Measurements from ENCODE around the gene AGR2. TPM values are rescaled to one million over a fixed set of nuclear protein-coding genes. Genes with fewer than 3 reads are reported as not detected.
"Not testable (repeated sequence)": the region's sequence is repeated elsewhere in the genome, so short reads cannot be mapped to it uniquely, and the experiment has no call there.

The AGR2 gene
- polyA plus RNA-seq, 3 donors = not detected

- Mint-ChIP-seq H3K4me3 (no peak overlapping the region), H3K36me3 (no peaks in the 10 kb centered on the region), H3K27ac (no peak overlapping the region), H3K9me3 (peaks cover 0 to 3% (median 0%) of the 10 kb centered on the region in 7 donors), H3K4me1 (peaks cover 10% of the 10 kb centered on the region), H3K27me3 (ENCODE audit: low read depth in 3 of 3) (no peaks in the 10 kb centered on the region)
- H3K27ac ChIP-seq (ENCODE audit: low read depth in 1 of 2, low read length in 2 of 2) = no peak overlapping the region
- DNase-seq = no peak
- peaks cover 0 to 7% of the 10 kb centered on the region in 2 donors for H3K4me1 ChIP-seq (ENCODE audit: control insufficient read depth in 1 of 2, insufficient read depth in 2 of 2, low read length in 2 of 2)
- no peaks in the 10 kb centered on the region for H3K79me2 ChIP-seq (ENCODE audit: insufficient read depth, low read length)
- no peak overlapping the region for H3K9ac ChIP-seq (ENCODE audit: insufficient read depth, low read length, poor library complexity, severe bottlenecking)
- WGBS (ENCODE audit: insufficient coverage) = no CpG with 5 or more reads among the region's 2 CpGs
- no peak overlapping the region for H3K4me3 ChIP-seq (replicated peaks in 1 of 3; ENCODE audit: low read depth in 2 of 3, low read length in 3 of 3)
- no peaks in the 10 kb centered on the region for H3K36me3 ChIP-seq (replicated peaks in 1 of 2; ENCODE audit: control insufficient read depth in 1 of 2, insufficient read depth in 2 of 2, low read length in 2 of 2)
- no peaks in the 10 kb centered on the region for H3K27me3 ChIP-seq (ENCODE audit: control insufficient read depth in 2 of 2, insufficient read depth in 2 of 2, low read length in 2 of 2)
- H4K20me1 ChIP-seq (ENCODE audit: insufficient read depth, low read length) = no peaks in the 10 kb centered on the region
- intact Hi-C loops (cut with micrococcal nuclease) = no loop called here
- TF ChIP-seq CTCF (IDR thresholded peaks at IDR 0.05) = no peak
- H3K4me2 ChIP-seq (replicated peaks; ENCODE audit: extremely low read depth, low read length, poor library complexity, severe bottlenecking) = no peak overlapping the region
- H2AFZ ChIP-seq (ENCODE audit: insufficient read depth, low read depth, low read length, poor library complexity, severe bottlenecking) = no peak overlapping the region
- no peaks in the 10 kb centered on the region for H3K9me3 ChIP-seq (replicated peaks in 1 of 2; ENCODE audit: control insufficient read depth in 1 of 2, insufficient read depth in 1 of 2, low read length in 2 of 2)
Measured at GRCh38 chr7:16773326-16773725, 31.5 kb downstream of the AGR2 start.

GRCh38 chr7:16770657-16771329 is 34.0 kb downstream of the AGR2 start:
- TF ChIP-seq CTCF (IDR thresholded peaks at IDR 0.05) = no peak
- no peak for DNase-seq

GRCh38 chr7:16769994-16770393 is 34.8 kb downstream of the AGR2 start:
- peaks cover 10% of the 10 kb centered on the region for H3K4me1 Mint-ChIP-seq
- H3K4me1 ChIP-seq (ENCODE audit: control insufficient read depth in 1 of 2, insufficient read depth in 2 of 2, low read length in 2 of 2); H3K27ac ChIP-seq (ENCODE audit: low read depth in 1 of 2, low read length in 2 of 2); H3K27ac Mint-ChIP-seq; H2AFZ ChIP-seq (ENCODE audit: insufficient read depth, low read depth, low read length, poor library complexity, severe bottlenecking); intact Hi-C loops (cut with micrococcal nuclease); H3K4me3 ChIP-seq (replicated peaks in 1 of 3; ENCODE audit: low read depth in 2 of 3, low read length in 3 of 3); H3K27me3 ChIP-seq (ENCODE audit: control insufficient read depth in 2 of 2, insufficient read depth in 2 of 2, low read length in 2 of 2); H4K20me1 ChIP-seq (ENCODE audit: insufficient read depth, low read length); H3K27me3 Mint-ChIP-seq (ENCODE audit: low read depth in 3 of 3); H3K9me3 ChIP-seq (replicated peaks in 1 of 2; ENCODE audit: control insufficient read depth in 1 of 2, insufficient read depth in 1 of 2, low read length in 2 of 2); H3K9ac ChIP-seq (ENCODE audit: insufficient read depth, low read length, poor library complexity, severe bottlenecking); H3K9me3 Mint-ChIP-seq; DNase-seq; H3K36me3 ChIP-seq (replicated peaks in 1 of 2; ENCODE audit: control insufficient read depth in 1 of 2, insufficient read depth in 2 of 2, low read length in 2 of 2); H3K79me2 ChIP-seq (ENCODE audit: insufficient read depth, low read length); H3K4me2 ChIP-seq (replicated peaks; ENCODE audit: extremely low read depth, low read length, poor library complexity, severe bottlenecking); H3K4me3 Mint-ChIP-seq; H3K36me3 Mint-ChIP-seq: not testable (repeated sequence)
- WGBS (ENCODE audit: insufficient coverage) = no CpG with 5 or more reads among the region's 3 CpGs

More at GRCh38 chr7:16770657-16771329, 34.0 kb downstream of the AGR2 start:
- Mint-ChIP-seq H3K9me3 (peaks cover 0 to 3% (median 0%) of the 10 kb centered on the region in 7 donors), H3K4me3 (no peak overlapping the region), H3K27ac (no peak overlapping the region), H3K36me3 (no peaks in the 10 kb centered on the region), H3K27me3 (ENCODE audit: low read depth in 3 of 3) (no peaks in the 10 kb centered on the region), H3K4me1 (peaks cover 10% of the 10 kb centered on the region)
- Histone ChIP-seq H3K9ac (ENCODE audit: insufficient read depth, low read length, poor library complexity, severe bottlenecking) (peak overlapping the region; percentile 10), H2AFZ (ENCODE audit: insufficient read depth, low read depth, low read length, poor library complexity, severe bottlenecking) (peak overlapping the region; percentile 32), H3K9me3 (replicated peaks in 1 of 2; ENCODE audit: control insufficient read depth in 1 of 2, insufficient read depth in 1 of 2, low read length in 2 of 2) (no peaks in the 10 kb centered on the region), H3K27ac (ENCODE audit: low read depth in 1 of 2, low read length in 2 of 2) (no peak overlapping the region), H3K4me2 (replicated peaks; ENCODE audit: extremely low read depth, low read length, poor library complexity, severe bottlenecking) (no peak overlapping the region), H3K27me3 (ENCODE audit: control insufficient read depth in 2 of 2, insufficient read depth in 2 of 2, low read length in 2 of 2) (no peaks in the 10 kb centered on the region), H3K36me3 (replicated peaks in 1 of 2; ENCODE audit: control insufficient read depth in 1 of 2, insufficient read depth in 2 of 2, low read length in 2 of 2) (no peaks in the 10 kb centered on the region), H3K4me1 (ENCODE audit: control insufficient read depth in 1 of 2, insufficient read depth in 2 of 2, low read length in 2 of 2) (peaks cover 0 to 7% of the 10 kb centered on the region in 2 donors), H3K79me2 (ENCODE audit: insufficient read depth, low read length) (no peaks in the 10 kb centered on the region), H4K20me1 (ENCODE audit: insufficient read depth, low read length) (no peaks in the 10 kb centered on the region), H3K4me3 (replicated peaks in 1 of 3; ENCODE audit: low read depth in 2 of 3, low read length in 3 of 3) (no peak overlapping the region)
- whole genome bisulfite sequencing (ENCODE audit: insufficient coverage) = 50% methylated on average over 2 of the region's 6 CpGs
- intact Hi-C loops (cut with micrococcal nuclease) = no loop called here
